ENCODE data around the gene SRRM3. TPM values are rescaled to one million over a fixed set of nuclear protein-coding genes. Genes with fewer than 3 reads are reported as not detected.

SRRM3 gene
- polyA plus RNA-seq, 1 donor from 2014 or later = 34.9 TPM

- TF ChIP-seq MXI1 (conservative IDR thresholded peaks at IDR 0.05; ENCODE audit: poor library complexity, severe bottlenecking) = no peak
Observed at GRCh38 chr7:76283254-76284159, 81.8 kb downstream of the SRRM3 start (continued).

DNA sequence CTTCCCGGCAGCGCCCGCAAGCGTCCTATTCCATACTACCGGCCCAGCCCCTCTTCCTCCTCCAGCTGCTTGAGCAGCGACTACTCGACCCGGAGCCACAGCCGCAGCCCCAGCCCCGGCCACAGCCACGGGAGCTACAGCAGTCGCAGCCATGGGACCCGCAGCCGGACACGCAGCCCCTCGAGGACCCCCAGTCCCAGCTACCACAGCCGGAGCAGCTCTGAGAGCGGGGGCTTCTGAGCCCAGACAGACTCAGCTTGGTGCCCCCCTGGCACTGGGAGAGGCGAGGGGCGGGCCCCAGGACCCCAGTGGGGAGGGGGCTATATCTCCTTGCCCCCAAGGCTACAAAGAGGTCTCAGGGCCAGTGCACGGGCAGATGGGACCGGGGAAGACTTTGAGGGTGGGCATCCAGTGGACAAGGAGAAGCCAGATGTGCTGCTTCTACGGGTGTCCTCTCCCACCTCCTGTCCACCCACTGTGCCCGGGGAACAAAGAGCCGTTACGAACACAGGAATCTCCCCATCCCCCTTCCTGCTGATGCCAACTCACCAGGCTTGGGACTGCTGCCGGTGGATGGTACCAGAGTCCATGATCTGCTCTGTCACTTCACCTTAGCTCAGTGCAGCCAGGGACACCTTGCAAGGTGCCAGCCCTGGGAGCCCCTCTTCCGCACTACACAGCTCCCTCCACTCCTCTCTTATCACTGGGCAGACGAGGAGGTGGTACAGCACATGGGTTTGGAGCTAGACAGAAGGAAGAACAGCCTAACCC lies 84.1 kb downstream of the SRRM3 start:
- Histone ChIP-seq H3K4me2 (ENCODE audit: low read length) (no peak overlapping the region), H3F3A (ENCODE audit: insufficient read depth, low read length, poor library complexity, severe bottlenecking) (no peaks in the 10 kb centered on the region), H3K9ac (ENCODE audit: low read length) (no peak overlapping the region), H2AFZ (ENCODE audit: low read depth, low read length) (no peak overlapping the region), H3K9me2 (ENCODE audit: insufficient read depth, low read length) (no peaks in the 10 kb centered on the region), H3K4me3 (ENCODE audit: low read length) (no peak overlapping the region), H4K20me1 (ENCODE audit: insufficient read depth) (no peaks in the 10 kb centered on the region), H3K9me3 (ENCODE audit: low read length) (no peaks in the 10 kb centered on the region), H3K36me3 (ENCODE audit: insufficient read depth, low read length) (no peaks in the 10 kb centered on the region), H3K79me2 (replicated peaks; ENCODE audit: insufficient read depth, low read length) (no peaks in the 10 kb centered on the region), H3K27me3 (ENCODE audit: insufficient read depth, low read depth, low read length) (peaks cover 27% of the 10 kb centered on the region), H3K27ac (ENCODE audit: low read length) (no peak overlapping the region)
- TF ChIP-seq TAF1 (IDR thresholded peaks at IDR 0.05; ENCODE audit: low read depth) (no peak), EZH2 (IDR thresholded peaks at IDR 0.05; ENCODE audit: borderline replicate concordance, insufficient read depth, low read length, poor library complexity, severe bottlenecking) (no peak), EP300 (conservative IDR thresholded peaks at IDR 0.05; ENCODE audit: poor library complexity, severe bottlenecking) (no peak), CTCF (IDR thresholded peaks at IDR 0.05; ENCODE audit: poor library complexity, severe bottlenecking) (no peak), MXI1 (conservative IDR thresholded peaks at IDR 0.05; ENCODE audit: poor library complexity, severe bottlenecking) (no peak), SMC3 (conservative IDR thresholded peaks at IDR 0.05; ENCODE audit: poor library complexity) (no peak), RAD21 (conservative IDR thresholded peaks at IDR 0.05) (no peak), POLR2AphosphoS5 (IDR thresholded peaks at IDR 0.05) (no peak), REST (IDR thresholded peaks at IDR 0.05; ENCODE audit: borderline replicate concordance) (no peak)

Measured in neural cell (in vitro differentiated cells).